ENCODE measurements around the gene CRELD1. TPM values are rescaled to one million over a fixed set of nuclear protein-coding genes. Genes with fewer than 3 reads are reported as not detected.

CRELD1 gene
- total and polyA plus RNA-seq, 2 of the 13 experiments (the other 11 are each of a cell fraction or from before 2014, with no cell fraction given), result 27.1 to 61.9 TPM

DNA sequence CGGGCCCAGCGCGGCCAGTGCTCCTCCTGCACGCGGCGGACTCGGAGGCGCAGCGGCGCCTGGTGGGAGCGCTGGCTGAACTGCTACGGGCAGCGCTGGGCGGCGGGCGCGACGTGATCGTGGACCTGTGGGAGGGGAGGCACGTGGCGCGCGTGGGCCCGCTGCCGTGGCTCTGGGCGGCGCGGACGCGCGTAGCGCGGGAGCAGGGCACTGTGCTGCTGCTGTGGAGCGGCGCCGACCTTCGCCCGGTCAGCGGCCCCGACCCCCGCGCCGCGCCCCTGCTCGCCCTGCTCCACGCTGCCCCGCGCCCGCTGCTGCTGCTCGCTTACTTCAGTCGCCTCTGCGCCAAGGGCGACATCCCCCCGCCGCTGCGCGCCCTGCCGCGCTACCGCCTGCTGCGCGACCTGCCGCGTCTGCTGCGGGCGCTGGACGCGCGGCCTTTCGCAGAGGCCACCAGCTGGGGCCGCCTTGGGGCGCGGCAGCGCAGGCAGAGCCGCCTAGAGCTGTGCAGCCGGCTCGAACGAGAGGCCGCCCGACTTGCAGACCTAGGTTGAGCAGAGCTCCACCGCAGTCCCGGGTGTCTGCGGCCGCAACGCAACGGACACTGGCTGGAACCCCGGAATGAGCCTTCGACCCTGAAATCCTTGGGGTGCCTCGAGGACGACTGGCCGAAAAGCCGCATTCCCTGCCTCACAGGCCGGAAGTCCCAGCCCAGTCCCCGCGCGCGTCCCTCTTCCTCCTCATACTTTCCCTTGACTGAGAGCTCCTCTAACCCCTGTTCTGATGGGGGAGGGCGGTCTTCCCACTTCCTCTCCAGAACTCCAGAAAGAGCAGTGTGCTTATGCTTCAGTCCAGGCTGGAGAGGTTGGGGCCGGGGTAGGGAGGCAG, 18.1 kb upstream of the CRELD1 start (continued):
- TF ChIP-seq, protein P1, sequence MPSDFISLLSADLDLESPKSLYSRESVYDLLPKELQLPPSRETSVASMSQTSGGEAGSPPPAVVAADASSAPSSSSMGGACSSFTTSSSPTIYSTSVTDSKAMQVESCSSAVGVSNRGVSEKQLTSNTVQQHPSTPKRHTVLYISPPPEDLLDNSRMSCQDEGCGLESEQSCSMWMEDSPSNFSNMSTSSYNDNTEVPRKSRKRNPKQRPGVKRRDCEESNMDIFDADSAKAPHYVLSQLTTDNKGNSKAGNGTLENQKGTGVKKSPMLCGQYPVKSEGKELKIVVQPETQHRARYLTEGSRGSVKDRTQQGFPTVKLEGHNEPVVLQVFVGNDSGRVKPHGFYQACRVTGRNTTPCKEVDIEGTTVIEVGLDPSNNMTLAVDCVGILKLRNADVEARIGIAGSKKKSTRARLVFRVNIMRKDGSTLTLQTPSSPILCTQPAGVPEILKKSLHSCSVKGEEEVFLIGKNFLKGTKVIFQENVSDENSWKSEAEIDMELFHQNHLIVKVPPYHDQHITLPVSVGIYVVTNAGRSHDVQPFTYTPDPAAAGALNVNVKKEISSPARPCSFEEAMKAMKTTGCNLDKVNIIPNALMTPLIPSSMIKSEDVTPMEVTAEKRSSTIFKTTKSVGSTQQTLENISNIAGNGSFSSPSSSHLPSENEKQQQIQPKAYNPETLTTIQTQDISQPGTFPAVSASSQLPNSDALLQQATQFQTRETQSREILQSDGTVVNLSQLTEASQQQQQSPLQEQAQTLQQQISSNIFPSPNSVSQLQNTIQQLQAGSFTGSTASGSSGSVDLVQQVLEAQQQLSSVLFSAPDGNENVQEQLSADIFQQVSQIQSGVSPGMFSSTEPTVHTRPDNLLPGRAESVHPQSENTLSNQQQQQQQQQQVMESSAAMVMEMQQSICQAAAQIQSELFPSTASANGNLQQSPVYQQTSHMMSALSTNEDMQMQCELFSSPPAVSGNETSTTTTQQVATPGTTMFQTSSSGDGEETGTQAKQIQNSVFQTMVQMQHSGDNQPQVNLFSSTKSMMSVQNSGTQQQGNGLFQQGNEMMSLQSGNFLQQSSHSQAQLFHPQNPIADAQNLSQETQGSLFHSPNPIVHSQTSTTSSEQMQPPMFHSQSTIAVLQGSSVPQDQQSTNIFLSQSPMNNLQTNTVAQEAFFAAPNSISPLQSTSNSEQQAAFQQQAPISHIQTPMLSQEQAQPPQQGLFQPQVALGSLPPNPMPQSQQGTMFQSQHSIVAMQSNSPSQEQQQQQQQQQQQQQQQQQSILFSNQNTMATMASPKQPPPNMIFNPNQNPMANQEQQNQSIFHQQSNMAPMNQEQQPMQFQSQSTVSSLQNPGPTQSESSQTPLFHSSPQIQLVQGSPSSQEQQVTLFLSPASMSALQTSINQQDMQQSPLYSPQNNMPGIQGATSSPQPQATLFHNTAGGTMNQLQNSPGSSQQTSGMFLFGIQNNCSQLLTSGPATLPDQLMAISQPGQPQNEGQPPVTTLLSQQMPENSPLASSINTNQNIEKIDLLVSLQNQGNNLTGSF (CRISPR knock-in tag; IDR thresholded peaks at IDR 0.05), result peak; percentile 88; the same call in 1 of the 2 replicates
- peak; percentile 85; the same call in 1 of the 2 replicates for TF ChIP-seq KDM5B (CRISPR knock-in tag; IDR thresholded peaks at IDR 0.05; ENCODE audit: borderline replicate concordance)
- TF ChIP-seq, protein P2, sequence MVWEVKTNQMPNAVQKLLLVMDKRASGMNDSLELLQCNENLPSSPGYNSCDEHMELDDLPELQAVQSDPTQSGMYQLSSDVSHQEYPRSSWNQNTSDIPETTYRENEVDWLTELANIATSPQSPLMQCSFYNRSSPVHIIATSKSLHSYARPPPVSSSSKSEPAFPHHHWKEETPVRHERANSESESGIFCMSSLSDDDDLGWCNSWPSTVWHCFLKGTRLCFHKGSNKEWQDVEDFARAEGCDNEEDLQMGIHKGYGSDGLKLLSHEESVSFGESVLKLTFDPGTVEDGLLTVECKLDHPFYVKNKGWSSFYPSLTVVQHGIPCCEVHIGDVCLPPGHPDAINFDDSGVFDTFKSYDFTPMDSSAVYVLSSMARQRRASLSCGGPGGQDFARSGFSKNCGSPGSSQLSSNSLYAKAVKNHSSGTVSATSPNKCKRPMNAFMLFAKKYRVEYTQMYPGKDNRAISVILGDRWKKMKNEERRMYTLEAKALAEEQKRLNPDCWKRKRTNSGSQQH (CRISPR knock-in tag; IDR thresholded peaks at IDR 0.05; ENCODE audit: low read depth), result no peak
- TF ChIP-seq ELF4 (CRISPR knock-in tag; IDR thresholded peaks at IDR 0.05; ENCODE audit: borderline replicate concordance), result no peak
- TF ChIP-seq ZMYM3 (CRISPR knock-in tag; IDR thresholded peaks at IDR 0.05), result no peak
- peak; percentile 69 for TF ChIP-seq ZNF205 (CRISPR knock-in tag; IDR thresholded peaks at IDR 0.05)
- peak; percentile 92 for TF ChIP-seq ZFY (CRISPR knock-in tag; IDR thresholded peaks at IDR 0.05)
- 0 out of 2 replicates have a peak, but pooled peaks have one; percentile 77 for TF ChIP-seq IRX3 (CRISPR knock-in tag; IDR thresholded peaks at IDR 0.05; ENCODE audit: borderline replicate concordance, low read depth)
- TF ChIP-seq NR2F6 (IDR thresholded peaks at IDR 0.05), result no peak
- peak; percentile 33; the same call in 1 of the 2 replicates for TF ChIP-seq NR2F6 (CRISPR knock-in tag; IDR thresholded peaks at IDR 0.05)
- no peak for TF ChIP-seq NBN (conservative IDR thresholded peaks at IDR 0.05)
- peak; percentile 92 for TF ChIP-seq CENPT (CRISPR knock-in tag; IDR thresholded peaks at IDR 0.05; ENCODE audit: low read depth)
- TF ChIP-seq, protein P3, sequence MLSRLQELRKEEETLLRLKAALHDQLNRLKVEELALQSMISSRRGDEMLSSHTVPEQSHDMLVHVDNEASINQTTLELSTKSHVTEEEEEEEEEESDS (CRISPR knock-in tag; IDR thresholded peaks at IDR 0.05; ENCODE audit: borderline replicate concordance), result peak; percentile 40; the same call in 1 of the 2 replicates
- TF ChIP-seq, protein P4, sequence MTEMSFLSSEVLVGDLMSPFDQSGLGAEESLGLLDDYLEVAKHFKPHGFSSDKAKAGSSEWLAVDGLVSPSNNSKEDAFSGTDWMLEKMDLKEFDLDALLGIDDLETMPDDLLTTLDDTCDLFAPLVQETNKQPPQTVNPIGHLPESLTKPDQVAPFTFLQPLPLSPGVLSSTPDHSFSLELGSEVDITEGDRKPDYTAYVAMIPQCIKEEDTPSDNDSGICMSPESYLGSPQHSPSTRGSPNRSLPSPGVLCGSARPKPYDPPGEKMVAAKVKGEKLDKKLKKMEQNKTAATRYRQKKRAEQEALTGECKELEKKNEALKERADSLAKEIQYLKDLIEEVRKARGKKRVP (CRISPR knock-in tag; IDR thresholded peaks at IDR 0.05), result no peak; a peak in 1 of 4 replicates
- TF ChIP-seq FOXO1 (CRISPR knock-in tag; IDR thresholded peaks at IDR 0.05), result no peak
- 0 out of 2 replicates have a peak, but pooled peaks have one; percentile 75 for TF ChIP-seq SMAD9 (CRISPR knock-in tag; IDR thresholded peaks at IDR 0.05)
- TF ChIP-seq POGZ (CRISPR knock-in tag; IDR thresholded peaks at IDR 0.05), result 0 out of 2 replicates have a peak, but pooled peaks have one; percentile 20
